Activated CD8-positive, alpha-beta memory T cell treated with anti-CD3 and anti-CD28 coated beads, Interleukin-2, amount 50 U/mL, for 24 hours (primary cell): ENCODE results near the gene FMN1.

Experiments
- DNase-seq: peaks from one replicate; pipeline ENCODE4 v3.0.0-alpha.2; 2020; ENCODE audit errors: extremely low read depth

Gene FMN1

DNA sequence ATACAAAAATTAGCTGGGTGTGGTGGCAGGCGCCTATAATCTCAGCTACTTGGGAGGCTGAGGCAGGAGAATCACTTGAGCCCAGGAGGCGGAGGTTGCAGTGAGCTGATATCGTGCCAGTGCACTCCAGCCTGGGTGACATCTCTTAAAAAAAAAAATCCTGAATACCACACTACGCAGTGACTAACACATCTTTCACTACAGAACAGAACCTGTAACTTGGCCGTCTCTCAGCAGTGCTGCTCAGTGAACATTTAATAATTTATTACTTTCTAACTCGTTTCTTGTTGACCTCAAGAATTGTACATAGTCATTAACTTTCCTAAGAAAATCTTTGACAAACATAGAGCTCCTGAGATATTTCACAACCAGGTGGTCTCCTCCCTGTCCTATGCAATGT lies 472.9 kb downstream of the FMN1 start:
- DNase-seq, result no peak

DNA sequence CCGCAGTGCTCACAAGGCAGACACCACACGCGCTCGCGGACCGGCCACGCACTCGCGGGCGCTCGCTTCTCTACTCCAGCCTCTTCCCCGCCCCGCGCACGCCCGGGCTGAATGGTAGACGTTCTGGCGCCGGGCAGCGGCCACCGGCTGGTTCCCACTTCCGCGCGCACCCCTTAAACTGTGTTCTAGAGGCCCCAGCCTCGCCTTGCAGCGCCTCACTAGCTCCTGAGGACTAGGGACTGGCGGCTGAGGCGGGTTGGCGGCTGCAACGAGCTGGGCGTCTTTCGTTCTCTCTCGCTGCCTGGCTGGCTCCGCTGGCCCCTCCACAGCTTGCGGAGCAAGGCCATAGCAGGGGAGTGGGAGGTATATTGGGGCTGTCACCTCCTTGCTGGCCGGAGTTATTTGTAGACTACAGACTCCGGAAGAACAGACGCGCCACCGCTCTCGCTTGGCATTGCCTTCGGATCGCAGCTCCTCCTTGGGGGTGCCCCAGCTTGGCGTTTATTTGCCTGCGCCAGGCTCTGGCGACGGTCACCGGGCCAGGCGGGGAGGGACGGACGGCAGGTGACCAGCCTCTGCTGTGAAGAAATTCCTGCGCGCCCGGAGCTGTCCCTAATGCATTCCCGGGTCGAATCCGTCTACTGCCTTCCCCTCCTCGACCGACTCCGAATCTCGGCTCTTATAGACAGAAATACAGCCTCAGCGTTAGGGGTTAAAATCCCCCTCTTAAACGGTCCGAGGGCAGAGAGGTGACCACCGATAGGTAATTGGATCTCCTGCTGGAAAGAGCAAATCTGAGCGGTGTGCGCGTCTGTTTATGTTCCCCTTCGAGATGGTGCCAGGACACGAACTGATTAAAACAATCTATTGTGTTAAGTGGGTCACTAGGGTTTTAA lies 475.4 kb downstream of the FMN1 start:
- no peak for DNase-seq

DNA sequence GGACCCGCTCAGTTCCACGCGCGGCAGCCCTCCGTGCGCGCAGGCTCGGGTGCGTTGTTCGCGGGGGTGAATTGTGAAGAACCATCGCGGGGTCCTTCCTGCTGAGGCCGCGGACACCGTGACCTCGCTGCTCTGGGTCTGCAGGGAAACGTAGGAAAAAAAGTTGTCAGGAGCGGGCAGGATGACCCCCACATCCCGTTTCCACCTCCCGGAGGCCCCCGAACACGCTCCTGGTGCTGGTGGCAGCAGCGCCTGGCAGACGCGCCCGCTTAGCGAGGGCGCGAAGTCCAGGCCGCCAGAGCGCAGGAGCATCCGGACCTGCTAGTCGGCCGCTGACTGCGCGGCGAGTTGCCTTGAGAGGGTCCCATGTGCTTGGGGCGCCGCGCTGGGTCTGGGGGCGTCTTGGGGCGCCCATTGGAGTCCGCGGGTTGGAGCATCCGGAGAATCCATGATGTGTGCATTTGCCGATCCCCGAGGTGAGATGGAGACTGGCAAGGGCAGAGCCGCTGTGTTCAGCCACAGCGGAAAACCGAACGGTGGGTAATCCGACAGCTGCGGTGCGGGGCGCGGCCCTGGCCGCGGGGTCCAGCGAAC lies 476.2 kb downstream of the FMN1 start:
- no peak for DNase-seq

DNA sequence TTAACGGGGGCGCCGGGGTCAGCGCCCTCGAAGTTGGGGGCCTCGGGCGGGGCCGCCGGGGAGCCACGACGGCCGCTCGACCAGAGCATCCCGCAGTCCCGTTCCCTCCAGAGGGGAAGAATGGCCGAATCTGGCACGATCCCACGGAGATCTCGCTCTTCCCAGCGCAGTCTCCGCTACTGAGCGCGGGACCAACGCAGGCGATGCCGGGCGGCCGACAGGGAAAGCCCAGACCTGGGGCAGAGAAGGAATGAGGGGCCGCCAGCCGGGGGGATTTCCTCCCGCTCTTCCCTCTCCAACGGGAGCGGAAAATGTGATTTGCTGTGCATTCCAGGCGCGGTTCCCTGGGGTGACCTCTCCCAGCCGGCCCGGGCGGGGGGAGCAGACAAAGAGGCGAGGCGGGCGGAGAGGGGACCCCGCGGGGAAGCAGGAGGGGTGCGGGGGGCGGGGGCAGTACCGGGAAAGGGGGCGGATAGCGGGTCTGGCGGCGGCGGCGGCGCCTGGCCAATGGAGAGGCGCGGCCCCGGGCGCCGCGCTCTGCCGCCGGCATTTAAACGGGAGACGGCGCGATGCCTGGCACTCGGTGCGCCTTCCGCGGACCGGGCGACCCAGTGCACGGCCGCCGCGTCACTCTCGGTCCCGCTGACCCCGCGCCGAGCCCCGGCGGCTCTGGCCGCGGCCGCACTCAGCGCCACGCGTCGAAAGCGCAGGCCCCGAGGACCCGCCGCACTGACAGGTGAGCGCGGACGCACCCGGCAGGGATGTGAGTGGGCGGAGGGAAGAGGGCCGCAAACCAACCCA lies 476.9 kb downstream of the FMN1 start, which contains the start of gene GREM1:
GREM1 (plus strand) TSS at position 579 of the 801 bp plus-strand sequence. CDS start 12,687 bp downstream, outside the sequence.
- no peak for DNase-seq

DNA sequence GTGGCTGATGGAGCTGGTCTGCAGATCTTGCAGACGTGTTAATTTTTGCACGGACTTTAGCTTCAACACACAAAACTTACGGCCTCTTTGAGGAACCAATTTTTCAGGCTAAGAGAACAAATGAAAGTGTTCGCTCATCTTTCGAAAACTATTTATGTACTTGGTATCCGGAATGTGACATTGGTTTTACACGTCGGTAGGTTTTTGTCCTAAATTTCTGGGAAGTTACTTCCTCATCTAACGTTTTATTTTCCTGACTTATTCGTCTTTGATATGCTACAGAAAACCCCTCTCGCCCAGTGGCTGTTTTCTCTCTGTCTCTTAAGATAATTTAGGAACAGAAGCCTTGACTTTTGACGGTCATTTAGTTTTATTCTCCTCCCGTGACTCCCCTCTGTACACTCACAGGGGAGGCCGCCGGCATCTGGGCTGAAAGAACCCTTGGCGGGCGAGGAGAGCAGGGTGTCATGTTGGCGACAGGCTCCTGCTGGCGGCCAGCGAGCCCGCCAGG lies 477.5 kb downstream of the FMN1 start:
- DNase-seq, result no peak

DNA sequence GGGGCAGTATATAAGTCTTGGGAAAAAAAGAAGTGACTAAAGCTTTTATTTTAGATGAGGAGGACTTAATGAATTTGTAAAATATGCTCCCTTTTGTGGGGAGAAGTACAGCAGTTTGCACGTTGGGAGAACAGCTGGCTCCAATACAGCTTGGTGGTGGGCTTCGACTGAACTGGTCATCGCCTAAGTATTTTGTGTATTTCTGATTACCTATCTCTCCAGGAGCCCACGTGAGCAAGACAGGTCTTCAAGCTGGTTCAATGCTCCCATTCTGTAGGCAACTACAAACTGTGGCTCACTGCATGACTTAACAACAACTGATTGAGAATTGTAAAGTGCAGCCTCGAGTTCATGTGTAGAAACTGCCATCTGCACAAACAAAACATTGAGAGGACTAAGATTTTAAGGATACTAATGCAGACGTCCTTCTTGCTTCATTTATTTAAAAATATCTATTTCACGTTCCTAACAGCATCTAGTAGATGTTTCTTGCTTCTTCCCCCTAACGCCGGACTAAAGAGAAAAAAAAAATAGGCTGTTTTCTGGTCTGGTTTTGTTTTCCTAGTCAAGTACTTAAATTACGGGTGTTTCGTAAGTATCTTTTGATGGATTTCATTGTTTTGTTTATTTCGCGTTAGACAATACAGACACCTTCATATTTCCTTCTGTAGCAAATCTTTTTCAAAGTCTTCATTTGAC lies 478.1 kb downstream of the FMN1 start:
- DNase-seq, result no peak
